ENCODE data around the gene FGF7. TPM values are rescaled to one million over a fixed set of nuclear protein-coding genes. Genes with fewer than 3 reads are reported as not detected.

The FGF7 gene
- total RNA-seq, 3 donors from 2014 or later (not counting 1 experiment from before 2014, with no cell fraction given), result not detected

DNA sequence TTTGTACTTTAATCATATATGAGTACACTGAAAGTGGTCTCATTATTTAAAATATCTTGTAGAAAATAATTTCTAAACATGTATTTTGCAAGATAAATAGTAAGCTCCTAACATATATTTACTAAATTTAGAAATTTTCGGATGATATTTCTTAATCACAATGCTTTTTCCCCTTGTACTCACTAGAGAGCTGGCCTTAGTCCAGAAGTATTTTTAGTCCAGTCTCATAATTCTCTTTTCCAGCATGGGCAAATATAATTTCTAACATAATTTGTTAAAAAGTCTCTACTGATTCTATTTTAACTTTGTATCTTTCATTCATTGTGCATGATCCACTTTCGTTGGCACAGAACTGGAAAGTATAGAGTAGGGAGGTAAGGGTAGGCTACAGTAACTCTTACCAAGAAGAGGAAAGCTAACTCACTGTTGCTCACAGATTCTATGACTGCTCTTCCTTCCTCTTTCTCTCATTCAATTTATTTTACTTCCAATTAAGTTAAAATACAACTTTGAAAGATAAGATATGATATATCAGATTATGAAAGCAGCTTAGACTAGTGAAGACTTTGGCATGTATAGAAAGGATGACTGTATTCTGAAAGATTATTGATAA is 39.3 kb downstream of the FGF7 start:
- Mint-ChIP-seq H3K4me3 (no peak overlapping the region), H3K36me3 (no peaks in the 10 kb centered on the region), H3K9me3 (no peaks in the 10 kb centered on the region), H3K27ac (no peak overlapping the region), H3K27me3 (ENCODE audit: low read depth in 2 of 2) (peaks cover 6 to 17% of the 10 kb centered on the region in 2 donors), H3K4me1 (no peaks in the 10 kb centered on the region)
- Histone ChIP-seq H3K27ac (ENCODE audit: low read length) (no peak overlapping the region), H3K4me1 (ENCODE audit: control insufficient read depth, insufficient read depth, low read length) (no peaks in the 10 kb centered on the region), H3K27me3 (ENCODE audit: control insufficient read depth, insufficient read depth, low read length) (peaks cover 3% of the 10 kb centered on the region), H3K9me3 (ENCODE audit: control insufficient read depth, insufficient read depth, low read length) (no peaks in the 10 kb centered on the region), H3K36me3 (ENCODE audit: control insufficient read depth, insufficient read depth, low read length) (no peaks in the 10 kb centered on the region), H3K4me3 (ENCODE audit: low read length) (no peak overlapping the region)
- intact Hi-C loops (cut with micrococcal nuclease), result no loop called here
- DNase-seq (no peak), ATAC-seq (no peak)
- WGBS (ENCODE audit: insufficient coverage), result 83% methylated on average over 1 of the region's 2 CpGs
- TF ChIP-seq CTCF (IDR thresholded peaks at IDR 0.05), result no peak

DNA sequence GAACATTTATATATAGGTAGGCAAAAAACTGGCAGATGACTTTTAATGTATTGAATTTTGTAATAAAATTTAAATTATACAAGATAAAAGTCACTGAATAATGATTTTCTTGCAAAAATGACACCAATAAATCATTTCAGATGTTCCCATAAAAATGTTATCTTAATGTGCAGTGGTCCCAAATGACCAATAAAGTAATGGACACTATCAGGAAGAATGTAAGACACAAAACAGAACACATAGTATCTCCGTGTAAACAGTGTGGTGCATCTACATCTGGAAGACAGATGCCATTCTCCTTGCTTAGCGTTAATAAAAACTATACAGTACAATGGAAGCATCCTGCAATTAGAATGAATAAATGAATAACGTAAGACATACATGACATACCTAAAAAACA is 41.5 kb downstream of the FGF7 start:
- TF ChIP-seq CTCF (IDR thresholded peaks at IDR 0.05), result no peak
- H3K36me3 Mint-ChIP-seq, result no peaks in the 10 kb centered on the region
- intact Hi-C loops (cut with micrococcal nuclease), result no loop called here
- H3K4me3 ChIP-seq (ENCODE audit: low read length), result no peak overlapping the region
- WGBS (ENCODE audit: insufficient coverage), result 96% methylated on average over 2 of the region's 3 CpGs
- H3K9me3 ChIP-seq (ENCODE audit: control insufficient read depth, insufficient read depth, low read length), result no peaks in the 10 kb centered on the region
- no peak overlapping the region for H3K27ac ChIP-seq (ENCODE audit: low read length)
- no peaks in the 10 kb centered on the region for H3K9me3 Mint-ChIP-seq
- ATAC-seq (no peak), DNase-seq (no peak)
- H3K27ac Mint-ChIP-seq, result no peak overlapping the region
- H3K4me3 Mint-ChIP-seq, result no peak overlapping the region
- no peaks in the 10 kb centered on the region for H3K36me3 ChIP-seq (ENCODE audit: control insufficient read depth, insufficient read depth, low read length)
- no peaks in the 10 kb centered on the region for H3K4me1 ChIP-seq (ENCODE audit: control insufficient read depth, insufficient read depth, low read length)
- no peaks in the 10 kb centered on the region for H3K4me1 Mint-ChIP-seq
- no peaks in the 10 kb centered on the region for H3K27me3 ChIP-seq (ENCODE audit: control insufficient read depth, insufficient read depth, low read length)
- H3K27me3 Mint-ChIP-seq (ENCODE audit: low read depth in 2 of 2), result peaks cover 6 to 8% of the 10 kb centered on the region in 2 donors

DNA sequence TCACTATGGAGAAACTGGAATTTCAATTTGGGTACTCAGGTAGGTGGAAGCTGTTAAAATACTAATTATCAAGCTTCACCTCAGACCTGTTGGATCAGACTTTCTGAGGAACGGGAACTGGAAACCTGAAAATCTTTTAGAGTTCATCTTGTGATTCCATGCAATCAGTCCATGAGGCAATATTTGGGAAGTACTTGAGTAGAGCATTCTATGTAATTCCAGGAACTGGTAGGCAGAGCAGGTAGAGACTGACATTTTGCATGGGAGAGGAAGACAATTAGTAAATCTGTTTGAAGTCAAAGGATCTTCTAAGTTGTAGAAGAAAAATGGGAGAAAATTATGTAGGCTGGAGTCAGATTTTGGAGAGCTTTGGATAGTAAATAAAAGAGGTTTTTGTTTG is 43.1 kb downstream of the FGF7 start:
- no peak overlapping the region for H3K27ac ChIP-seq (ENCODE audit: low read length)
- Mint-ChIP-seq H3K27me3 (ENCODE audit: low read depth in 2 of 2) (peaks cover under 1 to 4% of the 10 kb centered on the region in 2 donors), H3K9me3 (no peaks in the 10 kb centered on the region), H3K4me3 (no peak overlapping the region), H3K27ac (no peak overlapping the region), H3K4me1 (no peaks in the 10 kb centered on the region), H3K36me3 (no peaks in the 10 kb centered on the region)
- 100% methylated on average over 1 of the region's 1 CpG for WGBS (ENCODE audit: insufficient coverage)
- no peak for TF ChIP-seq CTCF (IDR thresholded peaks at IDR 0.05)
- H3K27me3 ChIP-seq (ENCODE audit: control insufficient read depth, insufficient read depth, low read length), result no peaks in the 10 kb centered on the region
- DNase-seq, result no peak
- intact Hi-C loops (cut with micrococcal nuclease), result no loop called here
- ATAC-seq, result no peak
- no peaks in the 10 kb centered on the region for H3K4me1 ChIP-seq (ENCODE audit: control insufficient read depth, insufficient read depth, low read length)
- H3K4me3 ChIP-seq (ENCODE audit: low read length), result no peak overlapping the region
- no peaks in the 10 kb centered on the region for H3K36me3 ChIP-seq (ENCODE audit: control insufficient read depth, insufficient read depth, low read length)
- H3K9me3 ChIP-seq (ENCODE audit: control insufficient read depth, insufficient read depth, low read length), result no peaks in the 10 kb centered on the region

Data from natural killer cell (primary cell).